ENCODE results near the gene RSBN1L. TPM values are rescaled to one million over a fixed set of nuclear protein-coding genes. Genes with fewer than 3 reads are reported as not detected.

Gene RSBN1L
- total RNA-seq, 1 donor from 2014 or later: 17.2 TPM

DNA sequence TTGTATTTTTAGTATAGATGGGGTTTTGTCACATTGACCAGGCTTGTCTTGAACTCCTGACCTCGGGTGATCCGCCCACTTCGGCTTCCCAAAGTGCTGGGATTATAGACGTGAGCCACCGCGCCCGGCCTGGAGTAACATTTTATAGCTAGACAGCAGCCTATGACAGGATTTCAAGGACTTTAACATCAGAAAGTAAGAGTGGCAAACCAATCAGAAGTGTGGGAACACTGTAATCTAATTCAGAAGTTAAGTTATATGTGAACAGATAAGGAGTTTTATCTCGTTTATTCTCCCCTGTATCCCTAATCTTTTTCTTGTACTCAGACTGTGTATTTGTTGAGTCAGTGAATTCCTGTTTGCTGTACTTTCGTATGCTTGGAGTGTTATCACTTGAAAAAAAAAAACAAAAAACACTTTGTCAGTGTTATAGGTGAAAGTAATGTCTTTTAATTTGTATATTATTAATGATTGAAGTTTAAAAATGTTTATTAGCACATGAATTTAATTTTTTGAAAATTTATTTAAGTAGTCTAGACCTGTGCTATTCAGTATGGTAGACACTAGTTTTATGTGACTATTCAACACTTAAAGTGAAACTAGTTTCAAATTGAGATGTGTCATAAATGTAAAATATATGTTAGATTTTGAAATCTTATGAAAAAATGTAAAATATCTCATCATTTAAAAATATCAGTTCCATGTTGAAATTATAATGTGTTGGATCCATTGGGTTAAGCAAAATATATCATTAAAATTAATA lies 38.6 kb downstream of the RSBN1L start:
- no peak for DNase-seq (ENCODE audit: low spot score)
- H3K27ac Mint-ChIP-seq (ENCODE audit: unreplicated experiment): no peak overlapping the region

DNA sequence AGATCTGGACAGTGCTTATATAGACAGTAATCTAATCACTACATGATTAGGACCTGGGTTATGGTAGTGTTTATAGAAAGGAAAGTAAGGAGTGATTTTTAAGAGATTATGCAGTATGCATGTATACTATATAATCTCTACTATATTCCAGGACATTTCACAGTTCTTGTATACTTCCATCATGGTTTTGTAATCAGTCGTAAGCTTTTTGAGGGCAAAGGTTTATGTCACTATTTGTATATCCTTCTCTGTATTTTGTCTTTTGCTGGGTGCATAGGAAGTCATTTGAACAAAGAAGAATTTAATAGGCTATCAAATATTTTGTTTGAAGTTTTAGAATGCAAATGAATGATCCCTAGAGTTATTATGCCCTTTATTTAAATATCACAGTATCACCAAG lies 39.2 kb downstream of the RSBN1L start:
- DNase-seq (ENCODE audit: low spot score): no peak
- H3K4me3 Mint-ChIP-seq (ENCODE audit: unreplicated experiment): no peak overlapping the region
- no peaks in the 10 kb centered on the region for H3K27me3 Mint-ChIP-seq (ENCODE audit: unreplicated experiment)
- no peaks in the 10 kb centered on the region for H3K9me3 Mint-ChIP-seq (ENCODE audit: unreplicated experiment)
- no peak overlapping the region for H3K27ac Mint-ChIP-seq (ENCODE audit: unreplicated experiment)
- TF ChIP-seq, protein P1, sequence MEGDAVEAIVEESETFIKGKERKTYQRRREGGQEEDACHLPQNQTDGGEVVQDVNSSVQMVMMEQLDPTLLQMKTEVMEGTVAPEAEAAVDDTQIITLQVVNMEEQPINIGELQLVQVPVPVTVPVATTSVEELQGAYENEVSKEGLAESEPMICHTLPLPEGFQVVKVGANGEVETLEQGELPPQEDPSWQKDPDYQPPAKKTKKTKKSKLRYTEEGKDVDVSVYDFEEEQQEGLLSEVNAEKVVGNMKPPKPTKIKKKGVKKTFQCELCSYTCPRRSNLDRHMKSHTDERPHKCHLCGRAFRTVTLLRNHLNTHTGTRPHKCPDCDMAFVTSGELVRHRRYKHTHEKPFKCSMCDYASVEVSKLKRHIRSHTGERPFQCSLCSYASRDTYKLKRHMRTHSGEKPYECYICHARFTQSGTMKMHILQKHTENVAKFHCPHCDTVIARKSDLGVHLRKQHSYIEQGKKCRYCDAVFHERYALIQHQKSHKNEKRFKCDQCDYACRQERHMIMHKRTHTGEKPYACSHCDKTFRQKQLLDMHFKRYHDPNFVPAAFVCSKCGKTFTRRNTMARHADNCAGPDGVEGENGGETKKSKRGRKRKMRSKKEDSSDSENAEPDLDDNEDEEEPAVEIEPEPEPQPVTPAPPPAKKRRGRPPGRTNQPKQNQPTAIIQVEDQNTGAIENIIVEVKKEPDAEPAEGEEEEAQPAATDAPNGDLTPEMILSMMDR (IDR thresholded peaks at IDR 0.05; ENCODE audit: unreplicated experiment): no peak
- peaks cover 4% of the 10 kb centered on the region for H3K4me1 Mint-ChIP-seq (ENCODE audit: unreplicated experiment)
- peaks cover 5% of the 10 kb centered on the region for H3K36me3 Mint-ChIP-seq (ENCODE audit: low read depth, unreplicated experiment)

More for the DNA sequence above, 38.6 kb downstream of the RSBN1L start:
- Mint-ChIP-seq H3K27me3 (ENCODE audit: unreplicated experiment) (no peaks in the 10 kb centered on the region), H3K4me3 (ENCODE audit: unreplicated experiment) (no peak overlapping the region), H3K4me1 (ENCODE audit: unreplicated experiment) (peaks cover 10% of the 10 kb centered on the region), H3K9me3 (ENCODE audit: unreplicated experiment) (no peaks in the 10 kb centered on the region), H3K36me3 (ENCODE audit: low read depth, unreplicated experiment) (peaks cover 8% of the 10 kb centered on the region)
- TF ChIP-seq, protein P1 (IDR thresholded peaks at IDR 0.05; ENCODE audit: unreplicated experiment): no peak

DNA sequence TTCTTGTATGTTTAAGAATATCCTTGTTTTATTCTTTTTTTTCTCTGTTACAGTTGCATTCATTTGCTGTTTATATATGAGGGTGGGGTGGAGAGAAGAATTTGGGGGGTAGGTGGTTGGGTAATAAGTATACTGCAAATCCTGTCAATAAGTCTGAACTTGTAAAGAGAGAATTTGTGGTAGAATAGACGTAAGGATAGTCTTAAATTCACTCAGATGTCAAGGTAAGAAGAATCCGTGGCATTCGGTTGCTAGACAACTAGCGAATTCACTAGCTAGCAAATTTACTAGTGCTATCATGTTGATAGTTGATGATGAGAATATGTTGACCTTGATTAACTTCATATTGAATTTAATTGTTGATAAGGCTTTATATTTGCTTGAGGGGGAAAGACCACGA lies 40.7 kb downstream of the RSBN1L start:
- Mint-ChIP-seq H3K9me3 (ENCODE audit: unreplicated experiment) (no peaks in the 10 kb centered on the region), H3K36me3 (ENCODE audit: low read depth, unreplicated experiment) (peaks cover 6% of the 10 kb centered on the region), H3K4me1 (ENCODE audit: unreplicated experiment) (peaks cover 3% of the 10 kb centered on the region), H3K27me3 (ENCODE audit: unreplicated experiment) (no peaks in the 10 kb centered on the region), H3K4me3 (ENCODE audit: unreplicated experiment) (no peak overlapping the region), H3K27ac (ENCODE audit: unreplicated experiment) (no peak overlapping the region)
- no peak for DNase-seq (ENCODE audit: low spot score)
- TF ChIP-seq, protein P1 (IDR thresholded peaks at IDR 0.05; ENCODE audit: unreplicated experiment): no peak

DNA sequence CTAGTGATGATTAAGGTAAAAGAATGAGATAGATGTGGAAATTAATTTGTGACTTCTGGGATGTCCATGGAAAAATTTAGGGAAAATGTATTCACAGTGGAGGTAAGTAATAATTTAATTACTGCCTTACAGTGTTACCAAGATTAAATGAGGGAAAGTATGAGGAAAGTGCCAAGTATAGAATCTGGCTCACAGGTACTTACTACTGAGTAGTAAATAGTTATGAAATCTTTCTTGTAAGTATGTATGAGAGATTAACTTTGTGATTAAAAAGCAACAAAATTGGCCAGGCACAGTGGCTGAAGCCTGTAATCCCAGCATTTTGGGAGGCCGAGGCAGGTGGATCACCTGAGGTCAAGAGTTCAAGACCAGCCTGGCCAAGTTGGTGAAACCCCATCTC lies 42.1 kb downstream of the RSBN1L start:
- peaks cover 3% of the 10 kb centered on the region for H3K4me1 Mint-ChIP-seq (ENCODE audit: unreplicated experiment)
- TF ChIP-seq, protein P1 (IDR thresholded peaks at IDR 0.05; ENCODE audit: unreplicated experiment): no peak
- no peak for DNase-seq (ENCODE audit: low spot score)
- H3K27me3 Mint-ChIP-seq (ENCODE audit: unreplicated experiment): no peaks in the 10 kb centered on the region
- peak overlapping the region; percentile 19 for H3K27ac Mint-ChIP-seq (ENCODE audit: unreplicated experiment)
- H3K9me3 Mint-ChIP-seq (ENCODE audit: unreplicated experiment): no peaks in the 10 kb centered on the region
- no peak overlapping the region for H3K4me3 Mint-ChIP-seq (ENCODE audit: unreplicated experiment)
- peaks cover 9% of the 10 kb centered on the region for H3K36me3 Mint-ChIP-seq (ENCODE audit: low read depth, unreplicated experiment)

DNA sequence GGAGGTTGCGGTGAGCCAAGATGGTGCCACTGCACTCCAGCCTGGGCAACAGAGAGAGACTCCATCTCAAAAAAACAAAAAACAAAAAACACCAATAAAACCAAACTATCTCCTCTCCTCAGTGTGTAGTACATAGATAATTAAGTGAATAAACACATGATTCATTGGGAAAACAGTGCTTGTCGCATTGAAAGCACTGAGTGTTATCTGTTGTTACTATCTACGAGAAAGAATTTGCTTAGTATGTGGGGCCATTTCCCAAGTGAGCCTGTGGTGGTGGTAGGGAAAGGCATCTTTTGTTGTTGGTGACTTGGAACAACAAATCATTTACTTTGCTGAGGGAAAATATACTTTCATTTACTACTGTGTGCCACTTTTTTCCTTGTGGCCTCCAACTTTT lies 42.6 kb downstream of the RSBN1L start:
- Mint-ChIP-seq H3K36me3 (ENCODE audit: low read depth, unreplicated experiment) (peaks cover 9% of the 10 kb centered on the region), H3K27ac (ENCODE audit: unreplicated experiment) (peak overlapping the region; percentile 41), H3K9me3 (ENCODE audit: unreplicated experiment) (no peaks in the 10 kb centered on the region), H3K27me3 (ENCODE audit: unreplicated experiment) (no peaks in the 10 kb centered on the region), H3K4me1 (ENCODE audit: unreplicated experiment) (peaks cover 3% of the 10 kb centered on the region), H3K4me3 (ENCODE audit: unreplicated experiment) (no peak overlapping the region)
- TF ChIP-seq, protein P1 (IDR thresholded peaks at IDR 0.05; ENCODE audit: unreplicated experiment): no peak
- no peak for DNase-seq (ENCODE audit: low spot score)

All from endothelial cell (in vitro differentiated cells).